Loucy (cell line): ENCODE measurements around the gene SCAMP4.

Experiments
- H2AFZ ChIP-seq: fragments of 200-600 bp; sonication (generic); 2 replicates; pipeline ENCODE4 v1.6.0; 2016; ENCODE audit warnings: antibody characterized with exemption, mild to moderate bottlenecking, low read length, moderate library complexity
- H3F3A ChIP-seq: fragments of 200-600 bp; 2 replicates; pipeline ENCODE4 v1.6.0; 2016; ENCODE audit warnings: antibody characterized with exemption, low read depth, mild to moderate bottlenecking
- H3K27me3 ChIP-seq: fragments of 200-600 bp; sonication (generic); 2 replicates; pipeline ENCODE4 v1.6.1; 2014; ENCODE audit warnings: low read length, mild to moderate bottlenecking; ENCODE audit not compliant: insufficient read depth, poor library complexity, severe bottlenecking
- H3K36me3 ChIP-seq: fragments of 200-600 bp; sonication (generic); 2 replicates; pipeline ENCODE4 v1.6.1; 2016; ENCODE audit warnings: low read length; ENCODE audit not compliant: insufficient read depth
- H3K4me1 ChIP-seq: fragments of 200-600 bp; sonication (generic); 2 replicates; pipeline ENCODE4 v1.5.1; 2014; ENCODE audit warnings: low read length, mild to moderate bottlenecking; ENCODE audit not compliant: insufficient read depth, poor library complexity, severe bottlenecking
- H3K4me2 ChIP-seq: fragments of 200-600 bp; sonication (generic); 2 replicates; pipeline ENCODE4 v1.6.0; 2014; ENCODE audit warnings: antibody characterized with exemption, low read length, low read depth, mild to moderate bottlenecking; ENCODE audit not compliant: poor library complexity, severe bottlenecking
- H3K4me3 ChIP-seq: fragments of 200-600 bp; sonication (generic); 2 replicates; pipeline ENCODE4 v1.5.1; 2014; ENCODE audit warnings: low read length, mild to moderate bottlenecking, mixed read lengths; ENCODE audit not compliant: poor library complexity, severe bottlenecking
- H3K79me2 ChIP-seq: fragments of 200-600 bp; sonication (generic); 2 replicates; pipeline ENCODE4 v1.6.1; 2014; ENCODE audit warnings: low read length; ENCODE audit not compliant: insufficient read depth
- H3K9ac ChIP-seq: fragments of 200-600 bp; sonication (generic); 2 replicates; pipeline ENCODE4 v1.6.0; 2014; ENCODE audit warnings: mild to moderate bottlenecking, low read depth, low read length, moderate library complexity; ENCODE audit not compliant: poor library complexity, severe bottlenecking
- H3K9me2 ChIP-seq: fragments of 200-600 bp; sonication (generic); replicated peaks from 2 replicates; pipeline ENCODE4 v1.6.1; 2016; ENCODE audit warnings: low read depth, low read length, mixed read lengths
- H3K9me3 ChIP-seq: fragments of 200-600 bp; sonication (generic); 2 replicates; pipeline ENCODE4 v1.6.1; 2014; ENCODE audit warnings: mild to moderate bottlenecking, antibody characterized with exemption, low read length, low read depth; ENCODE audit not compliant: insufficient read depth
- H4K20me1 ChIP-seq: fragments of 200-600 bp; sonication (generic); 2 replicates; pipeline ENCODE4 v1.6.0; 2014; ENCODE audit warnings: antibody characterized with exemption, low read length, mild to moderate bottlenecking; ENCODE audit not compliant: insufficient read depth, poor library complexity, severe bottlenecking
- EZH2phosphoT487 ChIP-seq: fragments of 200-600 bp; IDR thresholded peaks from 2 replicates; pipeline ENCODE4 v1.6.1; 2018; ENCODE audit warnings: antibody characterized with exemption, mild to moderate bottlenecking, moderate library complexity, borderline replicate concordance
- TF ChIP-seq, protein P1 (sequence below): fragments of 200-600 bp; sonication (generic); conservative IDR thresholded peaks from 2 replicates; pipeline ENCODE4 v1.5.1; 2014; ENCODE audit warnings: mild to moderate bottlenecking, antibody characterized with exemption, low read length

SCAMP4 gene

DNA sequence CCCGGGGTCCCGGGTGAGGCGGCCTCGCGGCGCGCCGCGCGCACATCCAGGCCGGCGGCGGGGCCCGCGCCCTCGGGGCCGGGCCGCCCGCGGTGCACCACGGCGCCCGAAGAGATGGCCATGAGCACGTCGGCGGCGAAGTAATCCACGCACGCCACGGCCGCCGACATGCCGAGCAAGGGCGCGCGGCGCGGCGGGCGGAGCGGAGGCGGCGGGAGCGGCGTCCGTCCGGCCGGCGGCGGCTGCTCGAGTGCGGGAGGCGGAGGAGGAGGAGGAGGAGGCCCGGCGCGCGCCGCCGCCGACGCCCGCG lies 41.9 kb upstream of the SCAMP4 start, which contains the start of gene KLF16:
Gene KLF16 (minus strand): TSS at position 252 of the 310 bp plus-strand sequence. CDS start 82 bp downstream, at position 170.
- no peaks in the 10 kb centered on the region for H3K27me3 ChIP-seq
- no peaks in the 10 kb centered on the region for H3K36me3 ChIP-seq
- no peaks in the 10 kb centered on the region for H3K9me3 ChIP-seq
- peak within 1 kb of the TSS; percentile 94 for H3K9ac ChIP-seq
- peaks cover 39% of the 10 kb centered on the region for H4K20me1 ChIP-seq
- no peak for TF ChIP-seq EZH2phosphoT487
- TF ChIP-seq, protein P1, sequence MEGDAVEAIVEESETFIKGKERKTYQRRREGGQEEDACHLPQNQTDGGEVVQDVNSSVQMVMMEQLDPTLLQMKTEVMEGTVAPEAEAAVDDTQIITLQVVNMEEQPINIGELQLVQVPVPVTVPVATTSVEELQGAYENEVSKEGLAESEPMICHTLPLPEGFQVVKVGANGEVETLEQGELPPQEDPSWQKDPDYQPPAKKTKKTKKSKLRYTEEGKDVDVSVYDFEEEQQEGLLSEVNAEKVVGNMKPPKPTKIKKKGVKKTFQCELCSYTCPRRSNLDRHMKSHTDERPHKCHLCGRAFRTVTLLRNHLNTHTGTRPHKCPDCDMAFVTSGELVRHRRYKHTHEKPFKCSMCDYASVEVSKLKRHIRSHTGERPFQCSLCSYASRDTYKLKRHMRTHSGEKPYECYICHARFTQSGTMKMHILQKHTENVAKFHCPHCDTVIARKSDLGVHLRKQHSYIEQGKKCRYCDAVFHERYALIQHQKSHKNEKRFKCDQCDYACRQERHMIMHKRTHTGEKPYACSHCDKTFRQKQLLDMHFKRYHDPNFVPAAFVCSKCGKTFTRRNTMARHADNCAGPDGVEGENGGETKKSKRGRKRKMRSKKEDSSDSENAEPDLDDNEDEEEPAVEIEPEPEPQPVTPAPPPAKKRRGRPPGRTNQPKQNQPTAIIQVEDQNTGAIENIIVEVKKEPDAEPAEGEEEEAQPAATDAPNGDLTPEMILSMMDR: no peak
- peaks cover 20% of the 10 kb centered on the region for H3K4me1 ChIP-seq
- peaks cover 53% of the 10 kb centered on the region for H3K79me2 ChIP-seq
- H3F3A ChIP-seq: no peaks in the 10 kb centered on the region
- peak within 1 kb of the TSS; percentile 91 for H2AFZ ChIP-seq
- H3K9me2 ChIP-seq: no peaks in the 10 kb centered on the region
- peak within 1 kb of the TSS; percentile 81 for H3K4me2 ChIP-seq
- peak within 1 kb of the TSS; percentile 95 for H3K4me3 ChIP-seq

DNA sequence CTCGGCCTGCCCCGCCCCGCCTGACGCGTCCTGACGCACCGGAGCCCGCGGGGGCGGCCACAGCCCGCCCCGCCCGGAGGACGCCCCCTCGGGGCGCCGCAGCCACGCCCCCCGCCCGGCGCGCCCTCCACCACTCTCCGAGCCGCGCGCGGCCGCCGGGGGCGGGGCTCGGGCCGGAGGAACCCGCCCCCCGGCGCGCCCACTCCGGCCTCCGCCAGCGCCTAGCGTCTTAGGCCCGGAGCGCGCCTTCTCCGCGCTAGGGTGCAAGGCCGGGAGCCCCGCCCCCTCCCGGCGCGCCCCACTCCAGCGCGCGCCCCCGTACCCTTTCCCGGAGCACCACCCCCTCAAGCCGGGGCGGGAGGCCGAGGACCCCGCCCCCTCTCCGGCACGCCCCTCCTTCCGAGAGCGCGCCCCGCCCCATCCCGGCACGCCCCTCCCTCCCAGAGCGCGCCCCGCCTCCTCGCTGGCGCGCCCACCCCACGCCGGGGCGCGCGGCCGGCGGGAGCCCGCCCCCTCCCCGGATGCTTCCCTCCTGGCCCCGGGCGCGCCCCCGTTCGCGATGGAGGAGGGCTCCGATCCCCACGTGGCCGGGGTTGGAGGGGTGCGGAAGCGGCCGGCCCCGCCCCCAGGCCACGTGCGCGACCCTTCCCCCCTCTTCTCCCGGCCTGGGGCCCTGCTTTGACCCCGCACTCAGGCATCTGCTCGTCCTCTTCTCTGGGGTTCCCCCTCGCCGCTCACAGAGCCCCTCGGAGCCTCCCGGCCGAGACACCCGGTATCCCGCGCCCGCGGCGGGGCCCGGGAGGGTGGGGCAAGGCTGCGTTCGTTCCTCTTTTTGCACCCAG lies 41.3 kb upstream of the SCAMP4 start:
- peaks cover 47% of the 10 kb centered on the region for H3K79me2 ChIP-seq
- H3K9ac ChIP-seq: peak overlapping the region; percentile 94
- peak overlapping the region; percentile 79 for H3K4me2 ChIP-seq
- no peaks in the 10 kb centered on the region for H3K36me3 ChIP-seq
- TF ChIP-seq, protein P1: no peak
- TF ChIP-seq EZH2phosphoT487: no peak
- no peaks in the 10 kb centered on the region for H3K27me3 ChIP-seq
- peak overlapping the region; percentile 91 for H3K4me3 ChIP-seq
- peaks cover 20% of the 10 kb centered on the region for H3K4me1 ChIP-seq
- no peaks in the 10 kb centered on the region for H3K9me3 ChIP-seq
- H3K9me2 ChIP-seq: no peaks in the 10 kb centered on the region
- no peaks in the 10 kb centered on the region for H3F3A ChIP-seq
- H2AFZ ChIP-seq: peak overlapping the region; percentile 91
- H4K20me1 ChIP-seq: peaks cover 34% of the 10 kb centered on the region

DNA sequence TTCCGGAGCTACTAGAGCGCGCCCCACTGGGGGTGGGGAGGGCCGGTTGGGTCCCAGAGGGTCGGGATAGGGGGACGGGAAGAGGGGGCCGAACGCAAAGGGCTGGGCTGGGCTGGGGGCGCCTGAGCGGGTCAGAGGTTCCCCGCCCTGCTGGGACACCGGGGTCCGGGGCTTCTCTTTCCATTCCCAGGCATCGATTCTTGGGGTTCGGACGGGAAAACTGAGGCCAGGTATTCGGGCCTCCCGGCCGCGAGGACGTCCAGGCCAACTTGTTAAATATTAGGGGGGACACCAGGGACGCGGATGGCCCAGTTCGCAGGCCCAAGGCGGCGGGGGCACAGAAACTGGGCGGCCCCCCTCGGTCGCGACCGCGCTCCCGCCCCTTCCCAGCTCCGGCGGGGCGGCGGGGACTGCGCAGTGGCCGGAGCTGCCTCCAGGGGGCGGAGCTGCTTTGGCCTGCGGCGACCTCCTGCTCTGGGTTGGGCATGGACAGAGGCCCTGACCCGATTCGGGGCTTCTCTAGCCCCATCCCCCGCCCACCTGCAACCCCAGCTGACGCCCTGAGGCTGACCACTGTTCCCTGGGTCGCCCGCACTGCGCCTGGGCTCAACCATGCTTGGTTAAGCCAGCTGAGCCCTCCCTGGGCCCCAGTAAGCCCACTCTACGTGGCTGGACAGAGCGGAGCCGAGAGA lies 40.6 kb upstream of the SCAMP4 start:
- H2AFZ ChIP-seq: peak overlapping the region; percentile 91
- TF ChIP-seq, protein P1: peak; percentile 63
- no peak for TF ChIP-seq EZH2phosphoT487
- H3K9me2 ChIP-seq: no peaks in the 10 kb centered on the region
- H3K27me3 ChIP-seq: no peaks in the 10 kb centered on the region
- H3K4me3 ChIP-seq: peak overlapping the region; percentile 91
- no peaks in the 10 kb centered on the region for H3K9me3 ChIP-seq
- H3K4me2 ChIP-seq: peak overlapping the region; percentile 79
- H3K9ac ChIP-seq: peak overlapping the region; percentile 94
- H3K4me1 ChIP-seq: peaks cover 18% of the 10 kb centered on the region
- peaks cover 40% of the 10 kb centered on the region for H3K79me2 ChIP-seq
- no peaks in the 10 kb centered on the region for H3K36me3 ChIP-seq
- peaks cover 29% of the 10 kb centered on the region for H4K20me1 ChIP-seq
- no peaks in the 10 kb centered on the region for H3F3A ChIP-seq
